H9 (cell line): ENCODE measurements around the gene CACNA1A. TPM values are rescaled to one million over a fixed set of nuclear protein-coding genes. Genes with fewer than 3 reads are reported as not detected.

ENCODE experiments used
- DNase-seq: peaks from one replicate; pipeline ENCODE4 v3.0.0-alpha.2; 2017
- H2AFZ ChIP-seq: one replicate; pipeline ENCODE4 v1.6.1; 2013; ENCODE audit warnings: mild to moderate bottlenecking, low read length, control low read depth, moderate library complexity
- H2AK5ac ChIP-seq: 2 replicates; pipeline ENCODE4 v1.6.1; 2013; ENCODE audit warnings: low read length, control low read depth, mixed read lengths; ENCODE audit not compliant: insufficient read length
- H2BK120ac ChIP-seq: one replicate; pipeline ENCODE4 v1.6.1; 2013; ENCODE audit warnings: low read depth, mild to moderate bottlenecking, low read length, control low read depth, inconsistent platforms; ENCODE audit not compliant: poor library complexity, severe bottlenecking
- H2BK12ac ChIP-seq: 2 replicates; pipeline ENCODE4 v1.6.1; 2013; ENCODE audit warnings: low read length, control low read depth, mixed read lengths, low read depth; ENCODE audit not compliant: insufficient read length
- H2BK15ac ChIP-seq: 2 replicates; pipeline ENCODE4 v1.6.1; 2013; ENCODE audit warnings: low read depth, low read length, control low read depth
- H2BK20ac ChIP-seq: one replicate; pipeline ENCODE4 v1.6.1; 2013; ENCODE audit warnings: low read depth, mild to moderate bottlenecking, low read length, control low read depth, inconsistent platforms; ENCODE audit not compliant: poor library complexity, severe bottlenecking
- H2BK5ac ChIP-seq: 2 replicates; pipeline ENCODE4 v1.6.1; 2013; ENCODE audit warnings: low read length, control low read depth, mixed read lengths; ENCODE audit not compliant: insufficient read length
- H3K14ac ChIP-seq: 2 replicates; pipeline ENCODE4 v1.6.1; 2013; ENCODE audit warnings: low read length, control low read depth; ENCODE audit not compliant: insufficient read depth
- H3K18ac ChIP-seq: 2 replicates; pipeline ENCODE4 v1.6.1; 2013; ENCODE audit warnings: low read depth, mild to moderate bottlenecking, mixed read lengths, low read length, control low read depth; ENCODE audit not compliant: insufficient read length
- H3K23ac ChIP-seq: 2 replicates; pipeline ENCODE4 v1.6.1; 2013; ENCODE audit warnings: low read length, control low read depth, mixed read lengths, low read depth; ENCODE audit not compliant: insufficient read length
- H3K23me2 ChIP-seq: 2 replicates; pipeline ENCODE4 v1.6.1; 2013; ENCODE audit warnings: low read depth, mild to moderate bottlenecking, mixed read lengths, low read length, control low read depth; ENCODE audit not compliant: insufficient read length, poor library complexity, severe bottlenecking
- H3K27ac ChIP-seq: 2 replicates; pipeline ENCODE4 v1.5.1; 2013; ENCODE audit warnings: low read length, control low read depth, mixed read lengths, low read depth; ENCODE audit not compliant: insufficient read length
- H3K27me3 ChIP-seq: 2 replicates; pipeline ENCODE4 v1.6.1; 2013; ENCODE audit warnings: low read length, control low read depth, inconsistent platforms; ENCODE audit not compliant: insufficient read depth
- H3K4ac ChIP-seq: 2 replicates; pipeline ENCODE4 v1.6.1; 2013; ENCODE audit warnings: low read depth, mild to moderate bottlenecking, control low read depth, inconsistent platforms, low read length, moderate library complexity
- H3K4me1 ChIP-seq: 2 replicates; pipeline ENCODE4 v1.6.1; 2013; ENCODE audit warnings: low read length, control low read depth, inconsistent platforms; ENCODE audit not compliant: insufficient read depth
- H3K4me2 ChIP-seq: 2 replicates; pipeline ENCODE4 v1.6.1; 2013; ENCODE audit warnings: low read length, control low read depth, mixed read lengths; ENCODE audit not compliant: insufficient read length, insufficient read depth
- H3K56ac ChIP-seq: 2 replicates; pipeline ENCODE4 v1.6.1; 2013; ENCODE audit warnings: low read depth, mild to moderate bottlenecking, mixed read lengths, low read length, control low read depth; ENCODE audit not compliant: insufficient read length
- H3K79me1 ChIP-seq: 2 replicates; pipeline ENCODE4 v1.6.1; 2013; ENCODE audit warnings: low read depth, mild to moderate bottlenecking, moderate library complexity, low read length, control low read depth, inconsistent platforms; ENCODE audit not compliant: insufficient read depth, poor library complexity, severe bottlenecking
- H3K79me2 ChIP-seq: 2 replicates; pipeline ENCODE4 v1.6.1; 2013; ENCODE audit warnings: low read length, control low read depth, inconsistent platforms; ENCODE audit not compliant: insufficient read depth
- H3K9ac ChIP-seq: 2 replicates; pipeline ENCODE4 v1.6.1; 2013; ENCODE audit warnings: low read length, control low read depth, mixed read lengths; ENCODE audit not compliant: insufficient read length; ENCODE audit errors: extremely low read depth
- H3K9me3 ChIP-seq: one replicate; pipeline ENCODE4 v1.6.1; 2013; ENCODE audit warnings: low read depth, low read length, inconsistent platforms; ENCODE audit not compliant: control insufficient read depth
- H3T11ph ChIP-seq: one replicate; pipeline ENCODE4 v1.6.1; 2013; ENCODE audit warnings: mild to moderate bottlenecking, low read length, control low read depth, inconsistent platforms
- H4K20me1 ChIP-seq: one replicate; pipeline ENCODE4 v1.6.1; 2013; ENCODE audit not compliant: control insufficient read depth, insufficient read length, insufficient read depth
- H4K5ac ChIP-seq: 2 replicates; pipeline ENCODE4 v1.6.1; 2013; ENCODE audit warnings: low read depth, mild to moderate bottlenecking, mixed read lengths, low read length, control low read depth; ENCODE audit not compliant: insufficient read length
- H4K8ac ChIP-seq: replicated peaks from 2 replicates; pipeline ENCODE4 v1.6.1; 2013; ENCODE audit warnings: low read length, control low read depth, mixed read lengths, low read depth; ENCODE audit not compliant: insufficient read length
- H4K91ac ChIP-seq: 2 replicates; pipeline ENCODE4 v1.6.1; 2013; ENCODE audit warnings: low read depth, mild to moderate bottlenecking, moderate library complexity, mixed read lengths, low read length, control low read depth; ENCODE audit not compliant: insufficient read length
- H3K27ac Mint-ChIP-seq, 3 experiments: 2 replicates in 2 of 3; 3 replicates in 1 of 3; pipeline ENCODE4 v1.8.0; 2020 to 2021; ENCODE audit warnings: mixed read lengths in 3 of 3, mild to moderate bottlenecking in 1 of 3, moderate library complexity in 1 of 3
- H3K27me3 Mint-ChIP-seq: 2 replicates; pipeline ENCODE4 v1.8.0; 2021; ENCODE audit warnings: low read depth, mild to moderate bottlenecking, moderate library complexity, mixed read lengths
- H3K36me3 Mint-ChIP-seq, 3 experiments: 2 replicates in 2 of 3; 3 replicates in 1 of 3; pipeline ENCODE4 v1.8.0; 2020 to 2021; ENCODE audit warnings: low read depth in 3 of 3, mixed read lengths in 3 of 3; ENCODE audit not compliant: insufficient read depth in 1 of 3
- H3K4me1 Mint-ChIP-seq, 2 experiments: 2 replicates each; pipeline ENCODE4 v1.8.0; 2020; ENCODE audit warnings: mixed read lengths in 2 of 2
- H3K4me3 Mint-ChIP-seq, 2 experiments: 2 replicates in 1 of 2; 3 replicates in 1 of 2; pipeline ENCODE4 v1.8.0; 2020 to 2021; ENCODE audit warnings: mild to moderate bottlenecking in 2 of 2, mixed read lengths in 2 of 2, moderate library complexity in 1 of 2
- H3K9me3 Mint-ChIP-seq, 2 experiments: 2 replicates in 1 of 2; 3 replicates in 1 of 2; pipeline ENCODE4 v1.8.0; 2020; ENCODE audit warnings: mild to moderate bottlenecking in 2 of 2, mixed read lengths in 2 of 2, moderate library complexity in 1 of 2
- WGBS: extraction: QIAGEN DNeasy Blood & Tissue Kit; methylation state at CpG from one replicate; pipeline ENCODE4 v1.1.7; 2013; ENCODE audit warnings: missing lambda C conversion rate, low lambda C conversion rate, mixed read lengths; ENCODE audit not compliant: insufficient read length; ENCODE audit errors: extremely low coverage; 5-methylcytosine and 5-hydroxymethylcytosine counted together
- total RNA-seq: library from RNA; stranded (reverse); gene quantifications from 2 replicates; pipeline ENCODE4 v1.2.1, GENCODE V29; 2021
- TF ChIP-seq, protein P1 (sequence below): fragments of 200-600 bp; sonication (generic); conservative IDR thresholded peaks from 3 replicates; pipeline ENCODE4 v1.8.0; 2021; ENCODE audit warnings: antibody characterized with exemption, mild to moderate bottlenecking

Gene CACNA1A
- total RNA-seq, 1 experiment from 2014 or later = 8.0 TPM

DNA sequence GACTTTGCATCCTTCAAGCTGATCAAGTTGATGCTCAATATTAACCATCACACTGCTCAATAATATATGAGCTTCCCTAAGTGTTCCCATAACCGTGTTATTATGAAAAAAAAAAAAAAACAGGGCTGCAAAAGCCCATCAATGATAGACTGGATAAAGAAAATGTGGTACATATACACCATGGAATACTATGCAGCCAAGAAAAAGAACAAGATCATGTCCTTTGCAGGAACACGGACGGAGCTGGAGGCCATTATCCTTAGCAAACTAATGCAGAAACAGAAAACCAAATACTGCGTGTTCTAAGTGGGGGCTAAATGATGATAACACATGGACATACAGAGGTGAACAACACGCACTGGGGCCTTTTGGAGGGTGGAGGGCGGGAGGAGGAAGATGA is 58.3 kb downstream of the CACNA1A start:
- no peaks in the 10 kb centered on the region for H3K4me1 Mint-ChIP-seq
- Histone ChIP-seq H3K9ac (no peak overlapping the region), H3T11ph (no peak overlapping the region), H2AK5ac (no peak overlapping the region), H3K27ac (no peak overlapping the region), H4K91ac (no peak overlapping the region), H3K79me1 (no peaks in the 10 kb centered on the region), H3K23me2 (no peaks in the 10 kb centered on the region), H4K8ac (no peak overlapping the region), H3K4me2 (no peak overlapping the region), H2BK20ac (no peak overlapping the region), H3K4ac (no peak overlapping the region), H3K23ac (no peak overlapping the region), H3K79me2 (no peaks in the 10 kb centered on the region), H3K18ac (no peak overlapping the region), H3K9me3 (no peaks in the 10 kb centered on the region), H3K14ac (no peak overlapping the region), H2AFZ (no peak overlapping the region), H3K27me3 (no peaks in the 10 kb centered on the region), H2BK5ac (no peak overlapping the region), H3K4me1 (no peaks in the 10 kb centered on the region), H4K20me1 (no peaks in the 10 kb centered on the region), H2BK12ac (no peak overlapping the region), H2BK15ac (no peak overlapping the region), H4K5ac (no peak overlapping the region), H2BK120ac (no peak overlapping the region), H3K56ac (no peak overlapping the region)
- TF ChIP-seq, protein P1, sequence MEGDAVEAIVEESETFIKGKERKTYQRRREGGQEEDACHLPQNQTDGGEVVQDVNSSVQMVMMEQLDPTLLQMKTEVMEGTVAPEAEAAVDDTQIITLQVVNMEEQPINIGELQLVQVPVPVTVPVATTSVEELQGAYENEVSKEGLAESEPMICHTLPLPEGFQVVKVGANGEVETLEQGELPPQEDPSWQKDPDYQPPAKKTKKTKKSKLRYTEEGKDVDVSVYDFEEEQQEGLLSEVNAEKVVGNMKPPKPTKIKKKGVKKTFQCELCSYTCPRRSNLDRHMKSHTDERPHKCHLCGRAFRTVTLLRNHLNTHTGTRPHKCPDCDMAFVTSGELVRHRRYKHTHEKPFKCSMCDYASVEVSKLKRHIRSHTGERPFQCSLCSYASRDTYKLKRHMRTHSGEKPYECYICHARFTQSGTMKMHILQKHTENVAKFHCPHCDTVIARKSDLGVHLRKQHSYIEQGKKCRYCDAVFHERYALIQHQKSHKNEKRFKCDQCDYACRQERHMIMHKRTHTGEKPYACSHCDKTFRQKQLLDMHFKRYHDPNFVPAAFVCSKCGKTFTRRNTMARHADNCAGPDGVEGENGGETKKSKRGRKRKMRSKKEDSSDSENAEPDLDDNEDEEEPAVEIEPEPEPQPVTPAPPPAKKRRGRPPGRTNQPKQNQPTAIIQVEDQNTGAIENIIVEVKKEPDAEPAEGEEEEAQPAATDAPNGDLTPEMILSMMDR = no peak
- H3K4me3 Mint-ChIP-seq = no peak overlapping the region
- no CpG with 5 or more reads among the region's 6 CpGs for WGBS
- no peak overlapping the region for H3K27ac Mint-ChIP-seq
- H3K9me3 Mint-ChIP-seq = peaks cover 12 to 13% of the 10 kb centered on the region in 2 experiments
- DNase-seq = no peak
- H3K27me3 Mint-ChIP-seq = peaks cover 3% of the 10 kb centered on the region
- peaks cover 20 to 31% (median 28%) of the 10 kb centered on the region in 3 experiments for H3K36me3 Mint-ChIP-seq
